DND-41 (cell line): ENCODE data around the gene RPL32.

Source experiments
- CTCF ChIP-seq: IDR thresholded peaks from 2 replicates; pipeline ENCODE4 v1.5.1; 2012; ENCODE audit warnings: borderline replicate concordance, low read length, moderate library complexity, mild to moderate bottlenecking; ENCODE audit not compliant: poor library complexity, severe bottlenecking; ENCODE audit errors: extremely low read depth
- EZH2 ChIP-seq: IDR thresholded peaks from 3 replicates; pipeline ENCODE4 v1.6.1; 2012; ENCODE audit warnings: borderline replicate concordance, low read depth, mild to moderate bottlenecking, moderate library complexity, low read length, inconsistent platforms; ENCODE audit not compliant: severe bottlenecking

DNA sequence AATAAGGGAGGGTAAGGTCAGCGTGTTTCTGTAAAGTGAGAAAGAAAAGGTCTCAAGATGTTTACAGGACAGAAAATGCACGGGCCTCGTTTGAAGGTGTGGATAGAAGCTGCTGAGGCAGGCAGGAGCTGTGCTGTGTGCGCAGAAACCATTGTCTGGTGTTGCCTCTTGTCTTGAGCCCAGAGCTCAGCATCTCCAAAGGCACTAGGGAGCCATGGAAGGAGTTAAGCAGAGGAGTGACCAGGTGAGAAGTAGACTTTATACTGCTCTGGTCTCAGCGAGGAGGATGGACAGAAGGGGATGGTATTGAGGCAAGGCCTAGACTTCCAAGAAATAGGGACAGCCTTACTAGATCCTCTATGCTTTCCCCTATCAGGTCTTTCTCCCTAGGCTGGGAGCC is 31.9 kb downstream of the RPL32 start:
- no peak for TF ChIP-seq CTCF
- TF ChIP-seq EZH2, result no peak
